H1 (cell line): ENCODE data around the gene HNRNPK. TPM values are rescaled to one million over a fixed set of nuclear protein-coding genes. Genes with fewer than 3 reads are reported as not detected.

Experiments used
- RNF2 ChIP-seq: fragments of 200-900, 300-1000 bp; sonication (generic); IDR thresholded peaks from 2 replicates; pipeline ENCODE4 v1.7.1; 2016; ENCODE audit warnings: borderline replicate concordance, low read depth, mild to moderate bottlenecking, antibody characterized with exemption, low read length; ENCODE audit not compliant: poor library complexity, severe bottlenecking; ENCODE audit errors: missing control alignments
- polyA plus RNA-seq, 7 experiments: library from polyadenylated mRNA; depleted of rRNA in 3 of 7; stranded (reverse) in 5 of 7; unstranded in 2 of 7; fragments of >200 nt in 5 of 7; fragments of 200-250 nt in 2 of 7; gene quantifications; 1 replicate in 5 of 7; 2 replicates in 1 of 7; 4 replicates in 1 of 7; pipeline versions ENCODE4 v1.2.1 to v1.2.3, GENCODE V29; 2011 to 2013; ENCODE audit warnings: missing spikeins in 2 of 7, mixed read lengths in 2 of 7
- total RNA-seq: library from RNA; stranded (reverse); fragmentation: NEBNext Ultra II Directional; extraction: Animal tissue kit (Norgen Biotek cat#: 25700); gene quantifications from 2 replicates; pipeline ENCODE4 v1.2.1, GENCODE V29; 2021
- TF ChIP-seq, protein P1 (sequence below), 3 experiments: IDR thresholded peaks; 1 replicate in 2 of 3; 2 replicates in 1 of 3; pipeline versions ENCODE4 v1.5.1 to v1.6.1; 2011; ENCODE audit warnings: low read length in 3 of 3, mild to moderate bottlenecking in 3 of 3, inconsistent platforms in 2 of 3, low read depth in 1 of 3, moderate library complexity in 1 of 3; ENCODE audit not compliant: insufficient read depth in 1 of 3; ENCODE audit errors: control extremely low read depth in 1 of 3

HNRNPK gene
- total and polyA plus RNA-seq, 2 of the 8 experiments (the other 6 are each of a cell fraction or from before 2014, with no cell fraction given): 414 to 887 TPM

- TF ChIP-seq, protein P1, sequence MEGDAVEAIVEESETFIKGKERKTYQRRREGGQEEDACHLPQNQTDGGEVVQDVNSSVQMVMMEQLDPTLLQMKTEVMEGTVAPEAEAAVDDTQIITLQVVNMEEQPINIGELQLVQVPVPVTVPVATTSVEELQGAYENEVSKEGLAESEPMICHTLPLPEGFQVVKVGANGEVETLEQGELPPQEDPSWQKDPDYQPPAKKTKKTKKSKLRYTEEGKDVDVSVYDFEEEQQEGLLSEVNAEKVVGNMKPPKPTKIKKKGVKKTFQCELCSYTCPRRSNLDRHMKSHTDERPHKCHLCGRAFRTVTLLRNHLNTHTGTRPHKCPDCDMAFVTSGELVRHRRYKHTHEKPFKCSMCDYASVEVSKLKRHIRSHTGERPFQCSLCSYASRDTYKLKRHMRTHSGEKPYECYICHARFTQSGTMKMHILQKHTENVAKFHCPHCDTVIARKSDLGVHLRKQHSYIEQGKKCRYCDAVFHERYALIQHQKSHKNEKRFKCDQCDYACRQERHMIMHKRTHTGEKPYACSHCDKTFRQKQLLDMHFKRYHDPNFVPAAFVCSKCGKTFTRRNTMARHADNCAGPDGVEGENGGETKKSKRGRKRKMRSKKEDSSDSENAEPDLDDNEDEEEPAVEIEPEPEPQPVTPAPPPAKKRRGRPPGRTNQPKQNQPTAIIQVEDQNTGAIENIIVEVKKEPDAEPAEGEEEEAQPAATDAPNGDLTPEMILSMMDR (IDR thresholded peaks at IDR 0.05; ENCODE audit: control extremely low read depth in 1 of 3, insufficient read depth in 1 of 3, low read depth in 1 of 3, low read length in 3 of 3): no peak
- TF ChIP-seq RNF2: no peak
Observed at GRCh38 chr9:83935276-83935935, 44.6 kb downstream of the HNRNPK start (continued).
